ENCODE results near the gene HOXB2. TPM values are rescaled to one million over a fixed set of nuclear protein-coding genes. Genes with fewer than 3 reads are reported as not detected.

Gene HOXB2
- total RNA-seq, 1 donor from 2014 or later: 15.2 TPM

GRCh38 chr17:48542698-48543106 lies 2.2 kb downstream of the HOXB2 start:
- H3K4me3 ChIP-seq (ENCODE audit: low read depth, low read length): peak overlapping the region; percentile 87
- no peak for TF ChIP-seq CTCF (IDR thresholded peaks at IDR 0.05; ENCODE audit: insufficient read depth, low read length, poor library complexity, severe bottlenecking)
- no peak for DNase-seq (ENCODE audit: low read depth)
- no peaks in the 10 kb centered on the region for H3K27me3 ChIP-seq (ENCODE audit: control insufficient read depth, insufficient read depth, low read length)
- peaks cover 5% of the 10 kb centered on the region for H3K36me3 ChIP-seq (ENCODE audit: control insufficient read depth, insufficient read depth, low read length)

GRCh38 chr17:48542114-48542656 lies 2.7 kb downstream of the HOXB2 start:
- DNase-seq (ENCODE audit: low read depth): no peak
- Histone ChIP-seq H3K27me3 (ENCODE audit: control insufficient read depth, insufficient read depth, low read length) (no peaks in the 10 kb centered on the region), H3K36me3 (ENCODE audit: control insufficient read depth, insufficient read depth, low read length) (peaks cover 5% of the 10 kb centered on the region), H3K4me3 (ENCODE audit: low read depth, low read length) (peak overlapping the region; percentile 87)
- TF ChIP-seq CTCF (IDR thresholded peaks at IDR 0.05; ENCODE audit: insufficient read depth, low read length, poor library complexity, severe bottlenecking): no peak

- H3K27me3 ChIP-seq (ENCODE audit: control insufficient read depth, insufficient read depth, low read length): no peaks in the 10 kb centered on the region
- DNase-seq (ENCODE audit: low read depth): no peak
- TF ChIP-seq CTCF (IDR thresholded peaks at IDR 0.05; ENCODE audit: insufficient read depth, low read length, poor library complexity, severe bottlenecking): no peak
- peak overlapping the region; percentile 87 for H3K4me3 ChIP-seq (ENCODE audit: low read depth, low read length)
- peaks cover 5% of the 10 kb centered on the region for H3K36me3 ChIP-seq (ENCODE audit: control insufficient read depth, insufficient read depth, low read length)
These were observed 3.3 kb downstream of the HOXB2 start for GRCh38 chr17:48541577-48542113.

GRCh38 chr17:48541036-48541576 lies 3.8 kb downstream of the HOXB2 start:
- H3K4me3 ChIP-seq (ENCODE audit: low read depth, low read length): peak overlapping the region; percentile 87
- no peak for DNase-seq (ENCODE audit: low read depth)
- TF ChIP-seq CTCF (IDR thresholded peaks at IDR 0.05; ENCODE audit: insufficient read depth, low read length, poor library complexity, severe bottlenecking): no peak
- peaks cover 5% of the 10 kb centered on the region for H3K36me3 ChIP-seq (ENCODE audit: control insufficient read depth, insufficient read depth, low read length)
- no peaks in the 10 kb centered on the region for H3K27me3 ChIP-seq (ENCODE audit: control insufficient read depth, insufficient read depth, low read length)

- Histone ChIP-seq H3K36me3 (ENCODE audit: control insufficient read depth, insufficient read depth, low read length) (peaks cover 5% of the 10 kb centered on the region), H3K4me3 (ENCODE audit: low read depth, low read length) (peak overlapping the region; percentile 21), H3K27me3 (ENCODE audit: control insufficient read depth, insufficient read depth, low read length) (no peaks in the 10 kb centered on the region)
- no peak for DNase-seq (ENCODE audit: low read depth)
- TF ChIP-seq CTCF (IDR thresholded peaks at IDR 0.05; ENCODE audit: insufficient read depth, low read length, poor library complexity, severe bottlenecking): no peak
These were observed 4.7 kb downstream of the HOXB2 start for GRCh38 chr17:48540213-48540612.

GRCh38 chr17:48539177-48539576 lies 5.7 kb downstream of the HOXB2 start:
- peaks cover 5% of the 10 kb centered on the region for H3K36me3 ChIP-seq (ENCODE audit: control insufficient read depth, insufficient read depth, low read length)
- H3K27me3 ChIP-seq (ENCODE audit: control insufficient read depth, insufficient read depth, low read length): no peaks in the 10 kb centered on the region
- no peak for TF ChIP-seq CTCF (IDR thresholded peaks at IDR 0.05; ENCODE audit: insufficient read depth, low read length, poor library complexity, severe bottlenecking)
- no peak overlapping the region for H3K4me3 ChIP-seq (ENCODE audit: low read depth, low read length)
- peak; percentile 87 for DNase-seq (ENCODE audit: low read depth)

All from kidney epithelial cell (primary cell).